H9 (cell line): ENCODE results near the gene ADCK2. TPM values are rescaled to one million over a fixed set of nuclear protein-coding genes. Genes with fewer than 3 reads are reported as not detected.

Experiments
- DNase-seq: peaks from one replicate; pipeline ENCODE4 v3.0.0-alpha.2; 2017
- H2AFZ ChIP-seq: one replicate; pipeline ENCODE4 v1.6.1; 2013; ENCODE audit warnings: mild to moderate bottlenecking, low read length, control low read depth, moderate library complexity
- H2AK5ac ChIP-seq: 2 replicates; pipeline ENCODE4 v1.6.1; 2013; ENCODE audit warnings: low read length, control low read depth, mixed read lengths; ENCODE audit not compliant: insufficient read length
- H2BK120ac ChIP-seq: one replicate; pipeline ENCODE4 v1.6.1; 2013; ENCODE audit warnings: low read depth, mild to moderate bottlenecking, low read length, control low read depth, inconsistent platforms; ENCODE audit not compliant: poor library complexity, severe bottlenecking
- H2BK12ac ChIP-seq: 2 replicates; pipeline ENCODE4 v1.6.1; 2013; ENCODE audit warnings: low read length, control low read depth, mixed read lengths, low read depth; ENCODE audit not compliant: insufficient read length
- H2BK15ac ChIP-seq: 2 replicates; pipeline ENCODE4 v1.6.1; 2013; ENCODE audit warnings: low read depth, low read length, control low read depth
- H2BK20ac ChIP-seq: one replicate; pipeline ENCODE4 v1.6.1; 2013; ENCODE audit warnings: low read depth, mild to moderate bottlenecking, low read length, control low read depth, inconsistent platforms; ENCODE audit not compliant: poor library complexity, severe bottlenecking
- H2BK5ac ChIP-seq: 2 replicates; pipeline ENCODE4 v1.6.1; 2013; ENCODE audit warnings: low read length, control low read depth, mixed read lengths; ENCODE audit not compliant: insufficient read length
- H3K14ac ChIP-seq: 2 replicates; pipeline ENCODE4 v1.6.1; 2013; ENCODE audit warnings: low read length, control low read depth; ENCODE audit not compliant: insufficient read depth
- H3K18ac ChIP-seq: 2 replicates; pipeline ENCODE4 v1.6.1; 2013; ENCODE audit warnings: low read depth, mild to moderate bottlenecking, mixed read lengths, low read length, control low read depth; ENCODE audit not compliant: insufficient read length
- H3K23ac ChIP-seq: 2 replicates; pipeline ENCODE4 v1.6.1; 2013; ENCODE audit warnings: low read length, control low read depth, mixed read lengths, low read depth; ENCODE audit not compliant: insufficient read length
- H3K23me2 ChIP-seq: 2 replicates; pipeline ENCODE4 v1.6.1; 2013; ENCODE audit warnings: low read depth, mild to moderate bottlenecking, mixed read lengths, low read length, control low read depth; ENCODE audit not compliant: insufficient read length, poor library complexity, severe bottlenecking
- H3K27ac ChIP-seq: 2 replicates; pipeline ENCODE4 v1.5.1; 2013; ENCODE audit warnings: low read length, control low read depth, mixed read lengths, low read depth; ENCODE audit not compliant: insufficient read length
- H3K27me3 ChIP-seq: 2 replicates; pipeline ENCODE4 v1.6.1; 2013; ENCODE audit warnings: low read length, control low read depth, inconsistent platforms; ENCODE audit not compliant: insufficient read depth
- H3K4ac ChIP-seq: 2 replicates; pipeline ENCODE4 v1.6.1; 2013; ENCODE audit warnings: low read depth, mild to moderate bottlenecking, control low read depth, inconsistent platforms, low read length, moderate library complexity
- H3K4me1 ChIP-seq: 2 replicates; pipeline ENCODE4 v1.6.1; 2013; ENCODE audit warnings: low read length, control low read depth, inconsistent platforms; ENCODE audit not compliant: insufficient read depth
- H3K4me2 ChIP-seq: 2 replicates; pipeline ENCODE4 v1.6.1; 2013; ENCODE audit warnings: low read length, control low read depth, mixed read lengths; ENCODE audit not compliant: insufficient read length, insufficient read depth
- H3K56ac ChIP-seq: 2 replicates; pipeline ENCODE4 v1.6.1; 2013; ENCODE audit warnings: low read depth, mild to moderate bottlenecking, mixed read lengths, low read length, control low read depth; ENCODE audit not compliant: insufficient read length
- H3K79me1 ChIP-seq: 2 replicates; pipeline ENCODE4 v1.6.1; 2013; ENCODE audit warnings: low read depth, mild to moderate bottlenecking, moderate library complexity, low read length, control low read depth, inconsistent platforms; ENCODE audit not compliant: insufficient read depth, poor library complexity, severe bottlenecking
- H3K79me2 ChIP-seq: 2 replicates; pipeline ENCODE4 v1.6.1; 2013; ENCODE audit warnings: low read length, control low read depth, inconsistent platforms; ENCODE audit not compliant: insufficient read depth
- H3K9ac ChIP-seq: 2 replicates; pipeline ENCODE4 v1.6.1; 2013; ENCODE audit warnings: low read length, control low read depth, mixed read lengths; ENCODE audit not compliant: insufficient read length; ENCODE audit errors: extremely low read depth
- H3K9me3 ChIP-seq: one replicate; pipeline ENCODE4 v1.6.1; 2013; ENCODE audit warnings: low read depth, low read length, inconsistent platforms; ENCODE audit not compliant: control insufficient read depth
- H3T11ph ChIP-seq: one replicate; pipeline ENCODE4 v1.6.1; 2013; ENCODE audit warnings: mild to moderate bottlenecking, low read length, control low read depth, inconsistent platforms
- H4K20me1 ChIP-seq: one replicate; pipeline ENCODE4 v1.6.1; 2013; ENCODE audit not compliant: control insufficient read depth, insufficient read length, insufficient read depth
- H4K5ac ChIP-seq: 2 replicates; pipeline ENCODE4 v1.6.1; 2013; ENCODE audit warnings: low read depth, mild to moderate bottlenecking, mixed read lengths, low read length, control low read depth; ENCODE audit not compliant: insufficient read length
- H4K8ac ChIP-seq: replicated peaks from 2 replicates; pipeline ENCODE4 v1.6.1; 2013; ENCODE audit warnings: low read length, control low read depth, mixed read lengths, low read depth; ENCODE audit not compliant: insufficient read length
- H4K91ac ChIP-seq: 2 replicates; pipeline ENCODE4 v1.6.1; 2013; ENCODE audit warnings: low read depth, mild to moderate bottlenecking, moderate library complexity, mixed read lengths, low read length, control low read depth; ENCODE audit not compliant: insufficient read length
- H3K27ac Mint-ChIP-seq, 3 experiments: 2 replicates in 2 of 3; 3 replicates in 1 of 3; pipeline ENCODE4 v1.8.0; 2020 to 2021; ENCODE audit warnings: mixed read lengths in 3 of 3, mild to moderate bottlenecking in 1 of 3, moderate library complexity in 1 of 3
- H3K27me3 Mint-ChIP-seq: 2 replicates; pipeline ENCODE4 v1.8.0; 2021; ENCODE audit warnings: low read depth, mild to moderate bottlenecking, moderate library complexity, mixed read lengths
- H3K36me3 Mint-ChIP-seq, 3 experiments: 2 replicates in 2 of 3; 3 replicates in 1 of 3; pipeline ENCODE4 v1.8.0; 2020 to 2021; ENCODE audit warnings: low read depth in 3 of 3, mixed read lengths in 3 of 3; ENCODE audit not compliant: insufficient read depth in 1 of 3
- H3K4me1 Mint-ChIP-seq, 2 experiments: 2 replicates each; pipeline ENCODE4 v1.8.0; 2020; ENCODE audit warnings: mixed read lengths in 2 of 2
- H3K4me3 Mint-ChIP-seq, 2 experiments: 2 replicates in 1 of 2; 3 replicates in 1 of 2; pipeline ENCODE4 v1.8.0; 2020 to 2021; ENCODE audit warnings: mild to moderate bottlenecking in 2 of 2, mixed read lengths in 2 of 2, moderate library complexity in 1 of 2
- H3K9me3 Mint-ChIP-seq, 2 experiments: 2 replicates in 1 of 2; 3 replicates in 1 of 2; pipeline ENCODE4 v1.8.0; 2020; ENCODE audit warnings: mild to moderate bottlenecking in 2 of 2, mixed read lengths in 2 of 2, moderate library complexity in 1 of 2
- WGBS: extraction: QIAGEN DNeasy Blood & Tissue Kit; methylation state at CpG from one replicate; pipeline ENCODE4 v1.1.7; 2013; ENCODE audit warnings: missing lambda C conversion rate, low lambda C conversion rate, mixed read lengths; ENCODE audit not compliant: insufficient read length; ENCODE audit errors: extremely low coverage; 5-methylcytosine and 5-hydroxymethylcytosine counted together
- total RNA-seq: library from RNA; stranded (reverse); gene quantifications from 2 replicates; pipeline ENCODE4 v1.2.1, GENCODE V29; 2021
- TF ChIP-seq, protein P1 (sequence below): fragments of 200-600 bp; sonication (generic); conservative IDR thresholded peaks from 3 replicates; pipeline ENCODE4 v1.8.0; 2021; ENCODE audit warnings: antibody characterized with exemption, mild to moderate bottlenecking

ADCK2 gene
- total RNA-seq, 1 experiment from 2014 or later: 12.4 TPM

DNA sequence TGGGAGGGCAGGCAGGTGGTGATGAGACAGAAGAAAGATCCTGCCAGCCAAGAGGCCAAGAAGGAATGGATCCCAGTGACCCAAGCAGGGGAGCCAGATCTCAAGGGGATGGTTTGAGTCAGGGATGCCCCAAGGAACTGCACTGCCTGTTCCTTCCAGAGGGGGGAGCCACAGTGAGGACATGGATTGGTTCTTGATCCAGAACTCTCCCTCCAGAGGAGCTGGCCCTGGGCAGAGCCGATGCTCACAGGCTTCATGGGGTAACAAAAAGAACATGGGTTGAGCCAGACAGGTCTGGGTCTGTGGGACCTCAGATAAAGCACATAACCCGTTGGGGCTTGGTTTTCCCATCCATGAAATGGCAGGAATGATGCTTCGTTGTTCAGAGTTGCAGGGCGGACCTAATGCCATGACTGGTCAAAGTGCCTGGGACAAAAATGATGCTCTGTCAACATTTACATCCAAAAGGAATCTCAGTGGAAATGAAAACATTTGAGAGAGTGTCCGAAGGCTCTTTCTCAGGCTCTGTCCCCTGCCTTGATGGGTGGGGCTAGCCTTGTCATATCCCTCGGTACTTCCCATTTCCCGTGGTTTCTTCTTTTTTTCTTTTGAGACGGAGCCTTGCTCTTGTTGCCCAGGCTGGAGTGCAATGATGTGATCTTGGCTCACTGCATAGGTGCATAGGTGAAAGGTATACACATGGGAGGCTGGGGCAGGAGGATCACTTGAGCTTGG lies 27.4 kb upstream of the ADCK2 start:
- H3K36me3 Mint-ChIP-seq: no peaks in the 10 kb centered on the region
- Histone ChIP-seq H2BK15ac (no peak overlapping the region), H3K4me1 (no peaks in the 10 kb centered on the region; the same call in 1 of the 2 replicates), H3K56ac (no peak overlapping the region), H3K9ac (no peak overlapping the region), H3K27me3 (no peaks in the 10 kb centered on the region), H2BK20ac (no peak overlapping the region), H2BK120ac (no peak overlapping the region), H2AFZ (no peak overlapping the region), H3K4ac (no peak overlapping the region), H3K79me2 (no peaks in the 10 kb centered on the region), H3T11ph (no peak overlapping the region), H2BK12ac (no peak overlapping the region), H4K91ac (no peak overlapping the region), H3K14ac (no peak overlapping the region), H3K23me2 (peaks cover 7% of the 10 kb centered on the region), H3K9me3 (no peaks in the 10 kb centered on the region), H3K79me1 (no peaks in the 10 kb centered on the region), H2BK5ac (no peak overlapping the region), H4K5ac (no peak overlapping the region), H3K23ac (no peak overlapping the region), H3K27ac (no peak overlapping the region), H2AK5ac (no peak overlapping the region), H3K18ac (no peak overlapping the region), H3K4me2 (no peak overlapping the region), H4K8ac (no peak overlapping the region), H4K20me1 (no peaks in the 10 kb centered on the region)
- H3K4me1 Mint-ChIP-seq: peaks cover 17 to 18% of the 10 kb centered on the region in 2 experiments
- TF ChIP-seq, protein P1, sequence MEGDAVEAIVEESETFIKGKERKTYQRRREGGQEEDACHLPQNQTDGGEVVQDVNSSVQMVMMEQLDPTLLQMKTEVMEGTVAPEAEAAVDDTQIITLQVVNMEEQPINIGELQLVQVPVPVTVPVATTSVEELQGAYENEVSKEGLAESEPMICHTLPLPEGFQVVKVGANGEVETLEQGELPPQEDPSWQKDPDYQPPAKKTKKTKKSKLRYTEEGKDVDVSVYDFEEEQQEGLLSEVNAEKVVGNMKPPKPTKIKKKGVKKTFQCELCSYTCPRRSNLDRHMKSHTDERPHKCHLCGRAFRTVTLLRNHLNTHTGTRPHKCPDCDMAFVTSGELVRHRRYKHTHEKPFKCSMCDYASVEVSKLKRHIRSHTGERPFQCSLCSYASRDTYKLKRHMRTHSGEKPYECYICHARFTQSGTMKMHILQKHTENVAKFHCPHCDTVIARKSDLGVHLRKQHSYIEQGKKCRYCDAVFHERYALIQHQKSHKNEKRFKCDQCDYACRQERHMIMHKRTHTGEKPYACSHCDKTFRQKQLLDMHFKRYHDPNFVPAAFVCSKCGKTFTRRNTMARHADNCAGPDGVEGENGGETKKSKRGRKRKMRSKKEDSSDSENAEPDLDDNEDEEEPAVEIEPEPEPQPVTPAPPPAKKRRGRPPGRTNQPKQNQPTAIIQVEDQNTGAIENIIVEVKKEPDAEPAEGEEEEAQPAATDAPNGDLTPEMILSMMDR: peak; percentile 81
- no peak overlapping the region for H3K4me3 Mint-ChIP-seq
- DNase-seq: peak; percentile 76
- WGBS: no CpG with 5 or more reads among the region's 8 CpGs
- no peak overlapping the region for H3K27ac Mint-ChIP-seq
- H3K9me3 Mint-ChIP-seq: no peaks in the 10 kb centered on the region
- H3K27me3 Mint-ChIP-seq: peaks cover 21% of the 10 kb centered on the region
